ENCODE measurements around the gene NVL. TPM values are rescaled to one million over a fixed set of nuclear protein-coding genes. Genes with fewer than 3 reads are reported as not detected.

NVL gene
- total RNA-seq, 1 donor from 2014 or later, result 44.7 TPM

Other genes with a start within 250 kb of the NVL start
- 21.1 and 26.3 TPM in 2 replicates for gene FBXO28, start 216.1 kb downstream of the NVL start, total RNA-seq
- 66.1 and 70.9 TPM in 2 replicates for gene DEGS1, start 146.9 kb downstream of the NVL start, total RNA-seq
- gene CNIH4, start 26.7 kb upstream of the NVL start, total RNA-seq, result 40.3 and 42.4 TPM in 2 replicates
- gene WDR26, start 104.6 kb upstream of the NVL start, total RNA-seq, result 68.9 and 69.3 TPM in 2 replicates

Measured in T-helper 2 cell treated with Interferon-gamma antibody and Interleukin-4, amounts not matched to agents 100 ng/mL and 5 ng/mL, for 36 hours (primary cell).